Calu3 (cell line): Measurements from ENCODE around the gene TRPV6. TPM values are rescaled to one million over a fixed set of nuclear protein-coding genes. Genes with fewer than 3 reads are reported as not detected.

Experiments
- BruUV-seq: library from RNA; stranded (reverse); fragments of 400-500 nt; replicated peaks from 2 replicates; lab custom pipeline; 2021; lab: Mats Ljungman, UMichigan
- CTCF ChIA-PET: fragments of 300-600 bp; sonication (Branson Sonifier 250); formaldehyde crosslinking; loops from one replicate; lab custom pipeline; 2022; ENCODE audit warnings: antibody characterized with exemption; lab: Charles Lee
- DNase-seq: peaks from one replicate; pipeline ENCODE4 v3.0.0; 2022
- H3K27ac Mint-ChIP-seq: one replicate; pipeline ENCODE4 v1.8.0; 2022; ENCODE audit warnings: mixed read lengths; ENCODE audit not compliant: unreplicated experiment
- H3K27me3 Mint-ChIP-seq: one replicate; pipeline ENCODE4 v1.8.0; 2022; ENCODE audit warnings: mixed read lengths; ENCODE audit not compliant: unreplicated experiment
- H3K36me3 Mint-ChIP-seq: one replicate; pipeline ENCODE4 v1.8.0; 2022; ENCODE audit warnings: mild to moderate bottlenecking, moderate library complexity, mixed read lengths; ENCODE audit not compliant: insufficient read depth, unreplicated experiment
- H3K4me1 Mint-ChIP-seq: one replicate; pipeline ENCODE4 v1.8.0; 2022; ENCODE audit warnings: mild to moderate bottlenecking, low read depth, mixed read lengths; ENCODE audit not compliant: unreplicated experiment
- H3K4me3 Mint-ChIP-seq: one replicate; pipeline ENCODE4 v1.8.0; 2022; ENCODE audit warnings: mild to moderate bottlenecking, low read depth, moderate library complexity, mixed read lengths; ENCODE audit not compliant: unreplicated experiment
- H3K9me3 Mint-ChIP-seq: one replicate; pipeline ENCODE4 v1.8.0; 2022; ENCODE audit warnings: low read depth, mixed read lengths; ENCODE audit not compliant: unreplicated experiment
- CTCF ChIP-seq: fragments of 200-600 bp; IDR thresholded peaks from one replicate; pipeline ENCODE4 v1.8.0; 2022; ENCODE audit warnings: antibody characterized with exemption; ENCODE audit not compliant: unreplicated experiment
- intact Hi-C: fragments of 100-400 bp; cut with micrococcal nuclease; formaldehyde crosslinking; loops from one replicate; pipeline ENCODE4 v1.10.0; 2022; ENCODE audit not compliant: unreplicated experiment
- total RNA-seq: library from RNA; stranded (reverse); gene quantifications from 2 replicates; pipeline ENCODE4 v1.2.3, GENCODE V29; 2022

TRPV6 gene
- total RNA-seq, 1 experiment from 2014 or later, result 1.7 TPM

DNA sequence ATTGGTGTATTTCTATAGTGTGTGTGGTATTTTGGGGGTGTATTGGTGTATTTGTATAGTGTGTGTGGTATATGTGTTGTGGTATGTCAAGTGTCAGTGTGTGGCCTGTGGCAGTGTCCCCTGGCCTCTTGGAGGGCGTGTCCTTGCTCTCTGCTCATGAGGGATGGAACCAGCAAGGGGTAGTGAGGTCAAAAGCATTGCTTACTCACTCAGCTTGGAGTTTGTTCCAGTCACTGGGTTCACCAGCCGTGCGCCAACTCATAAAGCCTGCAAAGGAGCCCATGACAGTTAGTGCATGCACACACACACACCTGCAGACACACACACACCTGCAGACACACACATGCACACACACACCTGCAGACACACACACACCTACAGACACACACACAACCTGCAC, 4.3 kb upstream of the TRPV6 start:
- Mint-ChIP-seq H3K4me3 (no peak overlapping the region), H3K36me3 (no peaks in the 10 kb centered on the region), H3K27me3 (peaks cover 64% of the 10 kb centered on the region), H3K9me3 (no peaks in the 10 kb centered on the region), H3K27ac (no peak overlapping the region), H3K4me1 (peaks cover 28% of the 10 kb centered on the region)
- DNase-seq, result no peak
- TF ChIP-seq CTCF, result no peak
- CTCF ChIA-PET, result no interaction called here
- BruUV-seq, result no TSS peak
- intact Hi-C loops, result loop anchor here (10.0 kb wide), 1 partner anchor 325 kb away; no protein-coding TSS in a partner anchor

DNA sequence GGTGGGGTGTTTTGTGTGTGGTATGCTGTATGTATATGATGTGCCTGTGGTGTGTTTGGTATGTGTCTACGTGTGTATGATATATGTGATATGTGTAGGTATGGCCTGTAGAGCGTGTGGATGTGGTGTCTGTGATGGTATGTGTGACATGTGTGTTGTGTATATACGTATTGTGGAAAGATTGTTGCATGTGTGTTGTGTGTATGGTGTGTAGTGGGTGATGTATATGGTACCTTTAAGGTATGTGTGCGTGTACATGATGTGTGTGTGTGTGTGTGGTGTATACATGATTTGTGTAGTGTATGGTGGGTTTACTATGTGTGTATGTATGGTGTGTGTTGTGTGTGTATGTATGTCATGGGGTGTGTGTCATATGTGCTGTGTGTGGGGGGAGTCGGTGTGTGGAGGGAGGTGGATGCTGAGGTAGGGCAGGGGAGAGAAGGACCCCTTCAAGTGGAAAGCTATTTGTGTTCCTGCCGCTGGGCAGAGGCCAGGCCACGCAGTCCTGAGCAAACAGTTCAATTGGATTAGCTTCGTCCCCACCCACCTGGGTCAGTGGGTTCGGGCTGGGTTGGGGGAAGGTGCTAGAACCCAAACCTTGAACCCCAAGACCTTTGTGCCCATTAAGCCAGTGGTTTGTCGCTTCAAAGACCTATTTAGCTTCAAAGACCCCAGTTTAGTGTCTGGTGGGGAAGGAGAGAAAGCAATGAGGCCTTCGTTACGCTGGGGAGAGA, 1.9 kb upstream of the TRPV6 start:
- no peaks in the 10 kb centered on the region for H3K9me3 Mint-ChIP-seq
- peaks cover 4% of the 10 kb centered on the region for H3K36me3 Mint-ChIP-seq
- H3K27me3 Mint-ChIP-seq, result peaks cover 72% of the 10 kb centered on the region
- no TSS peak for BruUV-seq
- H3K4me3 Mint-ChIP-seq, result no peak overlapping the region
- no peak for DNase-seq
- H3K27ac Mint-ChIP-seq, result no peak overlapping the region
- intact Hi-C loops, result loop anchor here (10.0 kb wide), 1 partner anchor 327 kb away; no protein-coding TSS in a partner anchor
- no peak for TF ChIP-seq CTCF
- CTCF ChIA-PET, result interaction anchor here (1.1 to 1.2 kb wide), 2 partner anchors 21 to 328 kb away, joined by 3 to 4 read pairs; no protein-coding TSS in a partner anchor
- peaks cover 38% of the 10 kb centered on the region for H3K4me1 Mint-ChIP-seq

- BruUV-seq, result no TSS peak
- Mint-ChIP-seq H3K9me3 (no peaks in the 10 kb centered on the region), H3K27me3 (peaks cover 71% of the 10 kb centered on the region), H3K4me3 (no peak overlapping the region), H3K27ac (no peak overlapping the region), H3K36me3 (peaks cover 4% of the 10 kb centered on the region), H3K4me1 (peaks cover 44% of the 10 kb centered on the region)
- CTCF ChIA-PET, result interaction anchor here (1.1 to 1.8 kb wide), 3 partner anchors 14 to 328 kb away, joined by 3 to 5 read pairs (median 4); no protein-coding TSS in a partner anchor
- intact Hi-C loops, result loop anchor here (10.0 kb wide), 1 partner anchor 328 kb away; no protein-coding TSS in a partner anchor
- DNase-seq, result no peak
- TF ChIP-seq CTCF, result no peak
These were observed 1.3 kb upstream of the TRPV6 start for GRCh38 chr7:142886866-142887265.

- peaks cover 49% of the 10 kb centered on the region for H3K4me1 Mint-ChIP-seq
These were observed 1.3 kb downstream of the TRPV6 start for GRCh38 chr7:142884286-142884640.

More at GRCh38 chr7:142884286-142884640, 1.3 kb downstream of the TRPV6 start:
- Mint-ChIP-seq H3K36me3 (peaks cover 4% of the 10 kb centered on the region), H3K27ac (no peak overlapping the region), H3K4me3 (no peak overlapping the region), H3K27me3 (peaks cover 61% of the 10 kb centered on the region), H3K9me3 (no peaks in the 10 kb centered on the region)
- no peak for DNase-seq
- intact Hi-C loops, result loop anchor here (5.0 to 10.0 kb wide), 2 partner anchors 58 to 331 kb away; no protein-coding TSS in a partner anchor
- CTCF ChIA-PET, result no interaction called here
- BruUV-seq, result no TSS peak
- TF ChIP-seq CTCF, result no peak
